Mesothelial cell of epicardium (in vitro differentiated cells): ENCODE results near the gene TEX29. TPM values are rescaled to one million over a fixed set of nuclear protein-coding genes. Genes with fewer than 3 reads are reported as not detected.

Experiments used
- DNase-seq, 2 experiments: peaks; one replicate each; pipeline ENCODE4 v3.0.0; 2021; ENCODE audit warnings: low spot score in 2 of 2; ENCODE audit not compliant: unreplicated experiment in 2 of 2
- H3K27ac Mint-ChIP-seq: 2 replicates; pipeline ENCODE4 v1.8.0; 2021; ENCODE audit warnings: mixed read lengths
- H3K27me3 Mint-ChIP-seq: 2 replicates; pipeline ENCODE4 v1.8.0; 2021; ENCODE audit warnings: low read depth, mixed read lengths
- H3K36me3 Mint-ChIP-seq: 2 replicates; pipeline ENCODE4 v1.8.0; 2021; ENCODE audit warnings: mixed read lengths
- H3K4me1 Mint-ChIP-seq: 2 replicates; pipeline ENCODE4 v1.8.0; 2021; ENCODE audit warnings: mixed read lengths
- H3K4me3 Mint-ChIP-seq: 2 replicates; pipeline ENCODE4 v1.8.0; 2021; ENCODE audit warnings: mild to moderate bottlenecking, moderate library complexity, mixed read lengths
- H3K9me3 Mint-ChIP-seq: 2 replicates; pipeline ENCODE4 v1.8.0; 2021; ENCODE audit warnings: mixed read lengths
- total RNA-seq: library from RNA; stranded (reverse); gene quantifications from 3 replicates; pipeline ENCODE4 v1.2.1, GENCODE V29; 2021
- TF ChIP-seq, protein P1 (sequence below): fragments of 200-600 bp; sonication (generic); IDR thresholded peaks from one replicate; pipeline ENCODE4 v1.5.0; 2021; ENCODE audit warnings: antibody characterized with exemption; ENCODE audit not compliant: unreplicated experiment

TEX29 gene
- total RNA-seq, 1 donor from 2014 or later = 0.45 TPM

- DNase-seq = no peak
- no peaks in the 10 kb centered on the region for H3K27me3 Mint-ChIP-seq
- TF ChIP-seq, protein P1, sequence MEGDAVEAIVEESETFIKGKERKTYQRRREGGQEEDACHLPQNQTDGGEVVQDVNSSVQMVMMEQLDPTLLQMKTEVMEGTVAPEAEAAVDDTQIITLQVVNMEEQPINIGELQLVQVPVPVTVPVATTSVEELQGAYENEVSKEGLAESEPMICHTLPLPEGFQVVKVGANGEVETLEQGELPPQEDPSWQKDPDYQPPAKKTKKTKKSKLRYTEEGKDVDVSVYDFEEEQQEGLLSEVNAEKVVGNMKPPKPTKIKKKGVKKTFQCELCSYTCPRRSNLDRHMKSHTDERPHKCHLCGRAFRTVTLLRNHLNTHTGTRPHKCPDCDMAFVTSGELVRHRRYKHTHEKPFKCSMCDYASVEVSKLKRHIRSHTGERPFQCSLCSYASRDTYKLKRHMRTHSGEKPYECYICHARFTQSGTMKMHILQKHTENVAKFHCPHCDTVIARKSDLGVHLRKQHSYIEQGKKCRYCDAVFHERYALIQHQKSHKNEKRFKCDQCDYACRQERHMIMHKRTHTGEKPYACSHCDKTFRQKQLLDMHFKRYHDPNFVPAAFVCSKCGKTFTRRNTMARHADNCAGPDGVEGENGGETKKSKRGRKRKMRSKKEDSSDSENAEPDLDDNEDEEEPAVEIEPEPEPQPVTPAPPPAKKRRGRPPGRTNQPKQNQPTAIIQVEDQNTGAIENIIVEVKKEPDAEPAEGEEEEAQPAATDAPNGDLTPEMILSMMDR = no peak
- peaks cover 23% of the 10 kb centered on the region for H3K9me3 Mint-ChIP-seq
- no peak overlapping the region for H3K4me3 Mint-ChIP-seq
- H3K4me1 Mint-ChIP-seq = no peaks in the 10 kb centered on the region
- peaks cover 3% of the 10 kb centered on the region for H3K36me3 Mint-ChIP-seq
- H3K27ac Mint-ChIP-seq = no peak overlapping the region
Measured at GRCh38 chr13:111335298-111335697, 14.9 kb downstream of the TEX29 start.

DNA sequence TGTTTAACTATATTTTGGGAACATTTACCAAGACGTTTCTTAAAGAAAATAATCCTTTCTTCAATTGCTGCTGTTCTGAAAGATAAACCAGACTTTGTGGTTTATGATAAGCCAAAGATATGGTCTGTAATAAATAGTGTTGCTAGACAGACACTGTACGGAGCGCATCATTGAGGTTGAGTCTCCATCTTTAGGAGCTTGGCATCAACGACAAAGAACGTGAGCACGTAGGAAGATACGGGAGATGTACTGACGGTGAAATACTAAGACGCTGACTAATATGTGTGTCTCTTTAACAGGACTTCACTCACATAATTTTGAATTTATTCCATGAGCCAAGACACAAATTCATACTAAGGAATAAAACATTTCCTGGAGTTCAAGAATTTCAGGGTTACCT is 16.2 kb downstream of the TEX29 start:
- H3K27me3 Mint-ChIP-seq = no peaks in the 10 kb centered on the region
- H3K27ac Mint-ChIP-seq = no peak overlapping the region
- H3K4me1 Mint-ChIP-seq = no peaks in the 10 kb centered on the region
- peaks cover 18% of the 10 kb centered on the region for H3K9me3 Mint-ChIP-seq
- TF ChIP-seq, protein P1 = no peak
- H3K4me3 Mint-ChIP-seq = no peak overlapping the region
- peaks cover 3% of the 10 kb centered on the region for H3K36me3 Mint-ChIP-seq
- DNase-seq = no peak

DNA sequence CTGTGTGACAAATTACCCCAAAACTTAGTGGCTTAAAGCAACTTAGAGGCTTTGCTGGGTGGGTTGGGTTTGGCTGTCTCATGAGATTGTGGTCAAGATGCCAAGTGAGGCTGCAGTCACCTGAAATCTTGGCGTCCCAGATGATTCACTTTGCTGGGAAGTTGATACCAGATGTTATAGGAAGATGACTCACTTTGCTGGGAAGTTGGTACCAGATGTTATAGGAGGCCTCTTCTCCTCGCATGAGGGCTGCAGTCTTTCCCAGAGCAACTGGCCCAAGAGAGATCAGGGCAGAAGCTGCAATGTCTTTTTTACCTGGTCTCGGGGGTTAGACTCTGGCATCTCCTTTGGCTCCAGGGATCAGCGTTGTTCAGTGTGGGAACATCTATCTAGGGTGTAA is 16.8 kb downstream of the TEX29 start:
- no peaks in the 10 kb centered on the region for H3K4me1 Mint-ChIP-seq
- no peak overlapping the region for H3K4me3 Mint-ChIP-seq
- no peak for DNase-seq
- no peak overlapping the region for H3K27ac Mint-ChIP-seq
- H3K27me3 Mint-ChIP-seq = no peaks in the 10 kb centered on the region
- TF ChIP-seq, protein P1 = no peak
- H3K9me3 Mint-ChIP-seq = peaks cover 18% of the 10 kb centered on the region
- peaks cover 3% of the 10 kb centered on the region for H3K36me3 Mint-ChIP-seq

GRCh38 chr13:111337741-111338140 is 17.3 kb downstream of the TEX29 start:
- no peaks in the 10 kb centered on the region for H3K27me3 Mint-ChIP-seq
- DNase-seq = no peak
- peaks cover 3% of the 10 kb centered on the region for H3K36me3 Mint-ChIP-seq
- H3K9me3 Mint-ChIP-seq = peaks cover 14% of the 10 kb centered on the region
- H3K27ac Mint-ChIP-seq = no peak overlapping the region
- no peaks in the 10 kb centered on the region for H3K4me1 Mint-ChIP-seq
- TF ChIP-seq, protein P1 = no peak
- H3K4me3 Mint-ChIP-seq = no peak overlapping the region

- no peak overlapping the region for H3K27ac Mint-ChIP-seq
Measured at GRCh38 chr13:111338841-111339240, 18.4 kb downstream of the TEX29 start.

More at GRCh38 chr13:111338841-111339240, 18.4 kb downstream of the TEX29 start:
- no peak overlapping the region for H3K4me3 Mint-ChIP-seq
- peaks cover 4% of the 10 kb centered on the region for H3K9me3 Mint-ChIP-seq
- H3K36me3 Mint-ChIP-seq = peaks cover 3% of the 10 kb centered on the region
- TF ChIP-seq, protein P1 = no peak
- no peak for DNase-seq
- no peaks in the 10 kb centered on the region for H3K4me1 Mint-ChIP-seq
- H3K27me3 Mint-ChIP-seq = no peaks in the 10 kb centered on the region
